Measurements from ENCODE around the gene FABP3. TPM values are rescaled to one million over a fixed set of nuclear protein-coding genes. Genes with fewer than 3 reads are reported as not detected.

FABP3 gene
- total and polyA plus RNA-seq, 2 of the 13 experiments (the other 11 are each of a cell fraction or from before 2014, with no cell fraction given) = 0.21 to 0.24 TPM

DNA sequence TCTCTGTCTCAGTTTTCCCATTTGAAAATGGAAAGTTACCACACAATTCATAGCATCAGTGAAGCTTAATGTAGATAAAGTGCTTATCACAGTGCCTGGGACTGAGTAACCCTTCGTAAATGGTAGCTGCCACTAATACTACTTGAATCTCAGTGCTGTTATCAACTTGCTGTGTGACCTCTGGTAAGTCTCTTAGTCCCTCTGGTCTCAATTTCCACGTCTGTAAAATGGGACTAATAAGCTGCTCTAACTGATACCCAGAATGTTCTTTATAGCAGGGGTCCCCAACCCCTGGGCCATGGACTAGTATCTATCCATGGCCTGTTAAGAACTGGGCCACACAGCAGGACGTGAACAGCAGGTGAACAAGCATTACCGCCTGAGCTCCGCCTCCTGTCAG lies 47.8 kb upstream of the FABP3 start (continued):
- TF ChIP-seq, protein P1, sequence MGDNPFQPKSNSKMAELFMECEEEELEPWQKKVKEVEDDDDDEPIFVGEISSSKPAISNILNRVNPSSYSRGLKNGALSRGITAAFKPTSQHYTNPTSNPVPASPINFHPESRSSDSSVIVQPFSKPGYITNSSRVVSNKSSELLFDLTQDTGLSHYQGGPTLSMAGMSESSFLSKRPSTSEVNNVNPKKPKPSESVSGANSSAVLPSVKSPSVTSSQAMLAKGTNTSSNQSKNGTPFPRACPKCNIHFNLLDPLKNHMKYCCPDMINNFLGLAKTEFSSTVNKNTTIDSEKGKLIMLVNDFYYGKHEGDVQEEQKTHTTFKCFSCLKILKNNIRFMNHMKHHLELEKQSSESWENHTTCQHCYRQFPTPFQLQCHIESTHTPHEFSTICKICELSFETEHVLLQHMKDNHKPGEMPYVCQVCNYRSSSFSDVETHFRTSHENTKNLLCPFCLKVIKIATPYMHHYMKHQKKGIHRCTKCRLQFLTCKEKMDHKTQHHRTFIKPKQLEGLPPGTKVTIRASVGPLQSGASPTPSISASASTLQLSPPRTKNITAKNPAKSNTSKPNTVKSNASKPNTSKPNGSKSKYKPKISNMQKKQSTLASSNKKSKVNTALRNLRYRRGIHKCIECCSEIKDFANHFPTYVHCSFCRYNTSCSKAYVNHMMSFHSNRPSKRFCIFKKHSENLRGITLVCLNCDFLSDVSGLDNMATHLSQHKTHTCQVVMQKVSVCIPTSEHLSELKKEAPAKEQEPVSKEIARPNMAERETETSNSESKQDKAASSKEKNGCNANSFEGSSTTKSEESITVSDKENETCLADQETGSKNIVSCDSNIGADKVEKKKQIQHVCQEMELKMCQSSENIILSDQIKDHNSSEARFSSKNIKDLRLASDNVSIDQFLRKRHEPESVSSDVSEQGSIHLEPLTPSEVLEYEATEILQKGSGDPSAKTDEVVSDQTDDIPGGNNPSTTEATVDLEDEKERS (CRISPR knock-in tag; IDR thresholded peaks at IDR 0.05) = no peak
- TF ChIP-seq ZNF430 (CRISPR knock-in tag; IDR thresholded peaks at IDR 0.05) (no peak), ASH2L (IDR thresholded peaks at IDR 0.05; ENCODE audit: insufficient read length, low read depth, low read length) (no peak), ZNF792 (CRISPR knock-in tag; IDR thresholded peaks at IDR 0.05) (no peak), ZNF629 (CRISPR knock-in tag; conservative IDR thresholded peaks at IDR 0.05) (peak; percentile 66; the same call in 1 of the 2 replicates), ZMYM3 (CRISPR knock-in tag; IDR thresholded peaks at IDR 0.05) (0 out of 2 replicates have a peak, but pooled peaks have one; percentile 30), U2AF1 (optimal IDR thresholded peaks at IDR 0.05; ENCODE audit: low read depth, low read length) (no peak), EED (CRISPR knock-in tag; IDR thresholded peaks at IDR 0.05) (no peak), ATAD3A (CRISPR knock-in tag; IDR thresholded peaks at IDR 0.05) (no peak)
- TF ChIP-seq, protein P2, sequence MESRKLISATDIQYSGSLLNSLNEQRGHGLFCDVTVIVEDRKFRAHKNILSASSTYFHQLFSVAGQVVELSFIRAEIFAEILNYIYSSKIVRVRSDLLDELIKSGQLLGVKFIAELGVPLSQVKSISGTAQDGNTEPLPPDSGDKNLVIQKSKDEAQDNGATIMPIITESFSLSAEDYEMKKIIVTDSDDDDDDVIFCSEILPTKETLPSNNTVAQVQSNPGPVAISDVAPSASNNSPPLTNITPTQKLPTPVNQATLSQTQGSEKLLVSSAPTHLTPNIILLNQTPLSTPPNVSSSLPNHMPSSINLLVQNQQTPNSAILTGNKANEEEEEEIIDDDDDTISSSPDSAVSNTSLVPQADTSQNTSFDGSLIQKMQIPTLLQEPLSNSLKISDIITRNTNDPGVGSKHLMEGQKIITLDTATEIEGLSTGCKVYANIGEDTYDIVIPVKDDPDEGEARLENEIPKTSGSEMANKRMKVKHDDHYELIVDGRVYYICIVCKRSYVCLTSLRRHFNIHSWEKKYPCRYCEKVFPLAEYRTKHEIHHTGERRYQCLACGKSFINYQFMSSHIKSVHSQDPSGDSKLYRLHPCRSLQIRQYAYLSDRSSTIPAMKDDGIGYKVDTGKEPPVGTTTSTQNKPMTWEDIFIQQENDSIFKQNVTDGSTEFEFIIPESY (CRISPR knock-in tag; IDR thresholded peaks at IDR 0.05) = 0 out of 2 replicates have a peak, but pooled peaks have one; percentile 22
- TF ChIP-seq, protein P3, sequence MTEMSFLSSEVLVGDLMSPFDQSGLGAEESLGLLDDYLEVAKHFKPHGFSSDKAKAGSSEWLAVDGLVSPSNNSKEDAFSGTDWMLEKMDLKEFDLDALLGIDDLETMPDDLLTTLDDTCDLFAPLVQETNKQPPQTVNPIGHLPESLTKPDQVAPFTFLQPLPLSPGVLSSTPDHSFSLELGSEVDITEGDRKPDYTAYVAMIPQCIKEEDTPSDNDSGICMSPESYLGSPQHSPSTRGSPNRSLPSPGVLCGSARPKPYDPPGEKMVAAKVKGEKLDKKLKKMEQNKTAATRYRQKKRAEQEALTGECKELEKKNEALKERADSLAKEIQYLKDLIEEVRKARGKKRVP (CRISPR knock-in tag; IDR thresholded peaks at IDR 0.05) = no peak
- TF ChIP-seq, protein P4, sequence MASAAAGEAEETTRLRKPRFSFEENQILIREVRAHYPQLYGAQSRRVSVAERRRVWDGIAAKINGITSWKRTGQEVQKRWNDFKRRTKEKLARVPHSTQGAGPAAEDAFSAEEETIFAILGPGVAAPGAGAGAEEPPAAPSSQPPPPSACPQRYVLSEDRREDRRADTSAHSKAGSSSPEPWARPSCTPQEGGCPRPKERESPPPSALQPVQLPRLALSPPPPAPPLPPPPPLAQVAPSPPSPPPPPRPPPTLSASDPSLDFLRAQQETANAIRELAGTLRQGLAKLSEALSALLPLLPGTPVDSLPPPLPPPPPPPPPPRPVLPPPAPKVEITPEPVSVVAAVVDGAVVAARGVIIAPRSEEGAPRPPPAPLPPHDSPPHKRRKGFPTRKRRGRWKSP (CRISPR knock-in tag; IDR thresholded peaks at IDR 0.05) = no peak
